H9 (cell line): ENCODE measurements around the gene ACTN1. TPM values are rescaled to one million over a fixed set of nuclear protein-coding genes. Genes with fewer than 3 reads are reported as not detected.

Experiments
- DNase-seq: peaks from one replicate; pipeline ENCODE4 v3.0.0-alpha.2; 2017
- H2AFZ ChIP-seq: one replicate; pipeline ENCODE4 v1.6.1; 2013; ENCODE audit warnings: mild to moderate bottlenecking, low read length, control low read depth, moderate library complexity
- H2AK5ac ChIP-seq: 2 replicates; pipeline ENCODE4 v1.6.1; 2013; ENCODE audit warnings: low read length, control low read depth, mixed read lengths; ENCODE audit not compliant: insufficient read length
- H2BK120ac ChIP-seq: one replicate; pipeline ENCODE4 v1.6.1; 2013; ENCODE audit warnings: low read depth, mild to moderate bottlenecking, low read length, control low read depth, inconsistent platforms; ENCODE audit not compliant: poor library complexity, severe bottlenecking
- H2BK12ac ChIP-seq: 2 replicates; pipeline ENCODE4 v1.6.1; 2013; ENCODE audit warnings: low read length, control low read depth, mixed read lengths, low read depth; ENCODE audit not compliant: insufficient read length
- H2BK15ac ChIP-seq: 2 replicates; pipeline ENCODE4 v1.6.1; 2013; ENCODE audit warnings: low read depth, low read length, control low read depth
- H2BK20ac ChIP-seq: one replicate; pipeline ENCODE4 v1.6.1; 2013; ENCODE audit warnings: low read depth, mild to moderate bottlenecking, low read length, control low read depth, inconsistent platforms; ENCODE audit not compliant: poor library complexity, severe bottlenecking
- H2BK5ac ChIP-seq: 2 replicates; pipeline ENCODE4 v1.6.1; 2013; ENCODE audit warnings: low read length, control low read depth, mixed read lengths; ENCODE audit not compliant: insufficient read length
- H3K14ac ChIP-seq: 2 replicates; pipeline ENCODE4 v1.6.1; 2013; ENCODE audit warnings: low read length, control low read depth; ENCODE audit not compliant: insufficient read depth
- H3K18ac ChIP-seq: 2 replicates; pipeline ENCODE4 v1.6.1; 2013; ENCODE audit warnings: low read depth, mild to moderate bottlenecking, mixed read lengths, low read length, control low read depth; ENCODE audit not compliant: insufficient read length
- H3K23ac ChIP-seq: 2 replicates; pipeline ENCODE4 v1.6.1; 2013; ENCODE audit warnings: low read length, control low read depth, mixed read lengths, low read depth; ENCODE audit not compliant: insufficient read length
- H3K23me2 ChIP-seq: 2 replicates; pipeline ENCODE4 v1.6.1; 2013; ENCODE audit warnings: low read depth, mild to moderate bottlenecking, mixed read lengths, low read length, control low read depth; ENCODE audit not compliant: insufficient read length, poor library complexity, severe bottlenecking
- H3K27ac ChIP-seq: 2 replicates; pipeline ENCODE4 v1.5.1; 2013; ENCODE audit warnings: low read length, control low read depth, mixed read lengths, low read depth; ENCODE audit not compliant: insufficient read length
- H3K27me3 ChIP-seq: 2 replicates; pipeline ENCODE4 v1.6.1; 2013; ENCODE audit warnings: low read length, control low read depth, inconsistent platforms; ENCODE audit not compliant: insufficient read depth
- H3K4ac ChIP-seq: 2 replicates; pipeline ENCODE4 v1.6.1; 2013; ENCODE audit warnings: low read depth, mild to moderate bottlenecking, control low read depth, inconsistent platforms, low read length, moderate library complexity
- H3K4me1 ChIP-seq: 2 replicates; pipeline ENCODE4 v1.6.1; 2013; ENCODE audit warnings: low read length, control low read depth, inconsistent platforms; ENCODE audit not compliant: insufficient read depth
- H3K4me2 ChIP-seq: 2 replicates; pipeline ENCODE4 v1.6.1; 2013; ENCODE audit warnings: low read length, control low read depth, mixed read lengths; ENCODE audit not compliant: insufficient read length, insufficient read depth
- H3K56ac ChIP-seq: 2 replicates; pipeline ENCODE4 v1.6.1; 2013; ENCODE audit warnings: low read depth, mild to moderate bottlenecking, mixed read lengths, low read length, control low read depth; ENCODE audit not compliant: insufficient read length
- H3K79me1 ChIP-seq: 2 replicates; pipeline ENCODE4 v1.6.1; 2013; ENCODE audit warnings: low read depth, mild to moderate bottlenecking, moderate library complexity, low read length, control low read depth, inconsistent platforms; ENCODE audit not compliant: insufficient read depth, poor library complexity, severe bottlenecking
- H3K79me2 ChIP-seq: 2 replicates; pipeline ENCODE4 v1.6.1; 2013; ENCODE audit warnings: low read length, control low read depth, inconsistent platforms; ENCODE audit not compliant: insufficient read depth
- H3K9ac ChIP-seq: 2 replicates; pipeline ENCODE4 v1.6.1; 2013; ENCODE audit warnings: low read length, control low read depth, mixed read lengths; ENCODE audit not compliant: insufficient read length; ENCODE audit errors: extremely low read depth
- H3K9me3 ChIP-seq: one replicate; pipeline ENCODE4 v1.6.1; 2013; ENCODE audit warnings: low read depth, low read length, inconsistent platforms; ENCODE audit not compliant: control insufficient read depth
- H3T11ph ChIP-seq: one replicate; pipeline ENCODE4 v1.6.1; 2013; ENCODE audit warnings: mild to moderate bottlenecking, low read length, control low read depth, inconsistent platforms
- H4K20me1 ChIP-seq: one replicate; pipeline ENCODE4 v1.6.1; 2013; ENCODE audit not compliant: control insufficient read depth, insufficient read length, insufficient read depth
- H4K5ac ChIP-seq: 2 replicates; pipeline ENCODE4 v1.6.1; 2013; ENCODE audit warnings: low read depth, mild to moderate bottlenecking, mixed read lengths, low read length, control low read depth; ENCODE audit not compliant: insufficient read length
- H4K8ac ChIP-seq: replicated peaks from 2 replicates; pipeline ENCODE4 v1.6.1; 2013; ENCODE audit warnings: low read length, control low read depth, mixed read lengths, low read depth; ENCODE audit not compliant: insufficient read length
- H4K91ac ChIP-seq: 2 replicates; pipeline ENCODE4 v1.6.1; 2013; ENCODE audit warnings: low read depth, mild to moderate bottlenecking, moderate library complexity, mixed read lengths, low read length, control low read depth; ENCODE audit not compliant: insufficient read length
- H3K27ac Mint-ChIP-seq, 3 experiments: 2 replicates in 2 of 3; 3 replicates in 1 of 3; pipeline ENCODE4 v1.8.0; 2020 to 2021; ENCODE audit warnings: mixed read lengths in 3 of 3, mild to moderate bottlenecking in 1 of 3, moderate library complexity in 1 of 3
- H3K27me3 Mint-ChIP-seq: 2 replicates; pipeline ENCODE4 v1.8.0; 2021; ENCODE audit warnings: low read depth, mild to moderate bottlenecking, moderate library complexity, mixed read lengths
- H3K36me3 Mint-ChIP-seq, 3 experiments: 2 replicates in 2 of 3; 3 replicates in 1 of 3; pipeline ENCODE4 v1.8.0; 2020 to 2021; ENCODE audit warnings: low read depth in 3 of 3, mixed read lengths in 3 of 3; ENCODE audit not compliant: insufficient read depth in 1 of 3
- H3K4me1 Mint-ChIP-seq, 2 experiments: 2 replicates each; pipeline ENCODE4 v1.8.0; 2020; ENCODE audit warnings: mixed read lengths in 2 of 2
- H3K4me3 Mint-ChIP-seq, 2 experiments: 2 replicates in 1 of 2; 3 replicates in 1 of 2; pipeline ENCODE4 v1.8.0; 2020 to 2021; ENCODE audit warnings: mild to moderate bottlenecking in 2 of 2, mixed read lengths in 2 of 2, moderate library complexity in 1 of 2
- H3K9me3 Mint-ChIP-seq, 2 experiments: 2 replicates in 1 of 2; 3 replicates in 1 of 2; pipeline ENCODE4 v1.8.0; 2020; ENCODE audit warnings: mild to moderate bottlenecking in 2 of 2, mixed read lengths in 2 of 2, moderate library complexity in 1 of 2
- CTCF ChIP-seq: fragments of 200-600 bp; sonication (generic); conservative IDR thresholded peaks from 3 replicates; pipeline ENCODE4 v1.8.0; 2021; ENCODE audit warnings: antibody characterized with exemption, mild to moderate bottlenecking
- WGBS: extraction: QIAGEN DNeasy Blood & Tissue Kit; methylation state at CpG from one replicate; pipeline ENCODE4 v1.1.7; 2013; ENCODE audit warnings: missing lambda C conversion rate, low lambda C conversion rate, mixed read lengths; ENCODE audit not compliant: insufficient read length; ENCODE audit errors: extremely low coverage; 5-methylcytosine and 5-hydroxymethylcytosine counted together
- total RNA-seq: library from RNA; stranded (reverse); gene quantifications from 2 replicates; pipeline ENCODE4 v1.2.1, GENCODE V29; 2021

Gene ACTN1
- total RNA-seq, 1 experiment from 2014 or later = 219 TPM

- no peak overlapping the region for H2BK20ac ChIP-seq
- no peak for DNase-seq
- H3K9ac ChIP-seq = no peak overlapping the region
- H2AFZ ChIP-seq = no peak overlapping the region
- no peak overlapping the region for H3K18ac ChIP-seq
- no peak overlapping the region for H4K5ac ChIP-seq
- H3K79me1 ChIP-seq = no peaks in the 10 kb centered on the region
- Mint-ChIP-seq H3K27me3 (no peaks in the 10 kb centered on the region), H3K36me3 (no peaks in the 10 kb centered on the region), H3K4me1 (peaks cover 5 to 7% of the 10 kb centered on the region in 2 experiments), H3K27ac (peak overlapping the region in 1 of 3 experiments; percentile 49; a peak in 1 of 7 replicates), H3K9me3 (no peaks in the 10 kb centered on the region), H3K4me3 (no peak overlapping the region)
- H4K8ac ChIP-seq = no peak overlapping the region
- no peak overlapping the region for H2BK5ac ChIP-seq
- H2BK15ac ChIP-seq = no peak overlapping the region
- no peak overlapping the region for H3K56ac ChIP-seq
- H3K4me2 ChIP-seq = no peak overlapping the region
- no peak overlapping the region for H4K91ac ChIP-seq
- H2BK120ac ChIP-seq = no peak overlapping the region
- WGBS = no CpG with 5 or more reads among the region's 5 CpGs
- no peak overlapping the region for H3K27ac ChIP-seq
- H3K14ac ChIP-seq = no peak overlapping the region
- TF ChIP-seq CTCF = no peak
- H3K23ac ChIP-seq = no peak overlapping the region
- no peak overlapping the region for H3T11ph ChIP-seq
- no peaks in the 10 kb centered on the region; the same call in 1 of the 2 replicates for H3K4me1 ChIP-seq
- H3K27me3 ChIP-seq = no peaks in the 10 kb centered on the region
- no peaks in the 10 kb centered on the region for H3K79me2 ChIP-seq
- H3K9me3 ChIP-seq = no peaks in the 10 kb centered on the region
- H2AK5ac ChIP-seq = no peak overlapping the region
- H2BK12ac ChIP-seq = no peak overlapping the region
- H3K4ac ChIP-seq = no peak overlapping the region
- H3K23me2 ChIP-seq = no peaks in the 10 kb centered on the region
- no peaks in the 10 kb centered on the region for H4K20me1 ChIP-seq
These were observed 121.5 kb downstream of the ACTN1 start for GRCh38 chr14:68857516-68858070.
